ENCODE data around the gene CACNA1H. TPM values are rescaled to one million over a fixed set of nuclear protein-coding genes. Genes with fewer than 3 reads are reported as not detected.

The CACNA1H gene
- total and polyA plus RNA-seq, 12 donors, result 1.7 to 8.7 (median 2.5) TPM

GRCh38 chr16:1133271-1133670 is 19.6 kb upstream of the CACNA1H start:
- WGBS, 2 donors, result 79 to 80% methylated on average over 18 of the region's 18 CpGs
- ATAC-seq, result peak in 1 of 8 donors; percentile 13

GRCh38 chr16:1133810-1134520 is 18.9 kb upstream of the CACNA1H start:
- Histone ChIP-seq H3K36me3 (no peaks in the 10 kb centered on the region), H3K4me1 (no peaks in the 10 kb centered on the region), H3K27me3 (peaks cover 0 to 42% (median 13%) of the 10 kb centered on the region in 7 donors), H3K9me3 (no peaks in the 10 kb centered on the region), H3K27ac (no peak overlapping the region), H3K4me3 (no peak overlapping the region)
- 64 to 67% methylated on average over 30 of the region's 30 CpGs for WGBS, 2 donors
- intact Hi-C loops (cut with DNase I), result no loop called here
- ATAC-seq (no peak), DNase-seq (no peak)
- TF ChIP-seq CTCF (IDR thresholded peaks at IDR 0.05), result no peak

More at GRCh38 chr16:1133271-1133670, 19.6 kb upstream of the CACNA1H start:
- no peak overlapping the region for H3K27ac ChIP-seq
- H3K9me3 ChIP-seq, result no peaks in the 10 kb centered on the region
- no peak for DNase-seq
- no peak overlapping the region for H3K4me3 ChIP-seq
- no peaks in the 10 kb centered on the region for H3K36me3 ChIP-seq
- no peaks in the 10 kb centered on the region for H3K4me1 ChIP-seq
- intact Hi-C loops (cut with DNase I), result no loop called here
- TF ChIP-seq CTCF (IDR thresholded peaks at IDR 0.05), result no peak
- H3K27me3 ChIP-seq, result peaks cover 0 to 35% (median 13%) of the 10 kb centered on the region in 7 donors

- no peak for DNase-seq
- Histone ChIP-seq H3K9me3 (no peaks in the 10 kb centered on the region), H3K27ac (no peak overlapping the region), H3K36me3 (no peaks in the 10 kb centered on the region), H3K27me3 (peaks cover 0 to 44% (median 13%) of the 10 kb centered on the region in 7 donors), H3K4me1 (no peaks in the 10 kb centered on the region), H3K4me3 (no peak overlapping the region)
- intact Hi-C loops (cut with DNase I), result no loop called here
- WGBS, 2 donors, result 70 to 76% methylated on average over 30 of the region's 30 CpGs
- no peak for ATAC-seq
- TF ChIP-seq CTCF (IDR thresholded peaks at IDR 0.05), result no peak
Measured at GRCh38 chr16:1134776-1135458, 18.0 kb upstream of the CACNA1H start.

- Histone ChIP-seq H3K27ac (no peak overlapping the region), H3K36me3 (no peaks in the 10 kb centered on the region), H3K4me3 (no peak overlapping the region), H3K27me3 (peaks cover 0 to 44% (median 13%) of the 10 kb centered on the region in 7 donors), H3K4me1 (no peaks in the 10 kb centered on the region), H3K9me3 (no peaks in the 10 kb centered on the region)
- WGBS, 2 donors, result 91 to 97% methylated on average over 3 of the region's 3 CpGs
- intact Hi-C loops (cut with DNase I), result no loop called here
- DNase-seq (no peak), ATAC-seq (no peak)
- TF ChIP-seq CTCF (IDR thresholded peaks at IDR 0.05), result no peak
Measured at GRCh38 chr16:1135459-1135825, 17.5 kb upstream of the CACNA1H start.
